ENCODE measurements around the gene ULK3.

ULK3 gene

DNA sequence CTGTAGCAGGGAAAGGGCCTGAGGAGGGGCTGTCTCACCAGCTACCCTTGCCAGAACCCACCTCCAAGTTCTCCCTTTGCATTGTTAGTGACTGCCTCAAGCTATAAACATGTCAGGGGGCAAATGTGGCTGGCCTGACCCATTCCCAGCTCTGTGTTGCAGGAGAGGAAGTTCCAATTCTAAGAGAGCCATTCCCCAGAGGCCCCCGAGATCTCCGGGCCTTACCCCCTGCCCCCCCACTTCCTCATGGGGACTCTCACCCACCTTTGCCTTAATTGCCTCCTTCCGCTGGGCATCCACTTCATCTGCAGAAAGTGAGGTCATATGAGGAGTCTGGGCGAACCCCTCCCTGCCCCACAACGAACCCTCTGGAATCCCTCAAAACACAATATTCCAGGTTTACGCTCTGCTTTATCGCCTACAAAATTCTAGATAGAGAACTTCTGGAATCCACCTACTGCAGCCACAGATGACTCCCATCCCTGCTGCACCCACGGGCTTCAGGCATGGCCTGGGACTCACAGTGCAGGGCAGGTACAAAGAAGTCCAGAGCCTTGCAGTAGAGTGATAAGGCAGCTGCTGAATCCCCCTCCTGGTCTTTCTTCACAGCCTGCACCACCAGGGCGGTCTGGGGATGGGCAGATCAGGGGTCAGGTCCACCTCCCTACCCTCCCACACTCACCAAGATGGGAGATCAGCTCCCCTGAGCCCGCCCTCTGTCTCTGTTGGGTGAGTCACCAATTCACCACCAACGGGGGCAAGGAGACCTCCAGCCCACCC is 4.0 kb downstream of the ULK3 start:
- DNase-seq: no peak

DNA sequence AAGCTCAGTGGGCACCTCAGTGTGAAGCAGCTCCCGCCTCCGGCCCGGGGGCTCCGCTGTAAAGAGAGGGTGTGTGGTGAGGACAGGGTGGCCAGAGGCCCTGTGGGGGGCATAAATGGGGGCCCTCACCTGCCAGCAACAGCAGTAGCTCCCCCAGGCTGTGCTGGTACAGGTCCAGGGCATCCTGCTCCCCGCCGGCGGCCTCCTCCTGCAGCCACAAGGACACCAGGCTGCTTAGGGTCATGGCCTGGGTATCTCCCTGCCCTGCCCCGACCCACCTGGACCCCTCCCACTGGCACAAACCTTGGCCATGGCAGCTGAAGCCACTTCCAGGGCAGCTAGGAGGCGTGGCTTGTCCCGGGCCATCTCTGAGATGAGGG is 4.8 kb downstream of the ULK3 start:
- DNase-seq: no peak

DNA sequence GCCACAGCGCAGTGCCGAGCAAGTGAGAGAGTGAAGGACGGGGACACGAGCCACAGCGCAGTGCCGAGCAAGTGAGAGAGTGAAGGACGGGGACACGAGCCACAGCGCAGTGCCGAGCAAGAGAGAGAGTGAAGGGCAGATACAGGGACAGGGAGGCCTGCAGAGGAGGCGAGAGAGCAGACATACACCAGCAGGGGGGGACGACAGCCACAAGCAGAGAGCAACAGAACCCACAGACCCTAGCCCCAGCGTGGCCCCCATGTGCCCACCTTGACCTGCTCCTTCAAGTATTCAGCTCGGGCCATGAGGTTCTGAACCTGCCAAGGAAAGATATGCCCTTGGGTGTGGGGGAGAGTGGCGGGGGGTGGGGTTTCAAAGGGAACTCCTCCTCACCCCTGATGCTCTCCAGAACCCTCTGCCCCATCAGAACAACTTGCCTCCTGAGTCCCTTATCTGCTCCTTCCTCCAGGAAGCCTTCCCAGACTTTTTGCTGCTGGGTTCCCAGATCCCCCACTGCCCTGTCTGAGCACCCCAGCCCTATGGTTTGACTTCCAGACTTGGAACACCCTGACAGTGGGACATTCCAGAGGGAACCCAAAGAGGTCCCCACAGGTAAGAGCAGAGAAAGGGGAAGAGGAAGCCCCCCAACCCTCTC is 5.3 kb downstream of the ULK3 start:
- no peak for DNase-seq

DNA sequence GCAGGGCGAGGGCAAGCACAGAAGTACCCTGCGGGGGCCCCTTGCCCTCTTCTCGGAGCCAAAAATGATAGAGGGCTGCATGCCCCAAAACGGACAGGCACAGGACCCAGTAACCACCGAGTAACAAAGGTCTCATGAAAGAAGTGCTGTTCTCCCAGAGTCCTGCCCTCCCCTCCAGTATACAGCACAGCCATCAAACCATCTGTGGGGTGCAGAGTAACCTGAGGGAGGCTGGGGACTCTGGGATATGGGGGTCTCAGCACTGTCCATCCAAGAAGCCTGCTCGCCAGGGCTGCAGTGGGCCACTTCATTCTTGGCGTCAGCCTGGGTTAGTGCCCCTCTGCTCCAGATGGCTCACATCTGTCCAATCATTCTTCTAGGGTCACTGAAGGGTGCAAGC is 6.1 kb downstream of the ULK3 start:
- DNase-seq: no peak

DNA sequence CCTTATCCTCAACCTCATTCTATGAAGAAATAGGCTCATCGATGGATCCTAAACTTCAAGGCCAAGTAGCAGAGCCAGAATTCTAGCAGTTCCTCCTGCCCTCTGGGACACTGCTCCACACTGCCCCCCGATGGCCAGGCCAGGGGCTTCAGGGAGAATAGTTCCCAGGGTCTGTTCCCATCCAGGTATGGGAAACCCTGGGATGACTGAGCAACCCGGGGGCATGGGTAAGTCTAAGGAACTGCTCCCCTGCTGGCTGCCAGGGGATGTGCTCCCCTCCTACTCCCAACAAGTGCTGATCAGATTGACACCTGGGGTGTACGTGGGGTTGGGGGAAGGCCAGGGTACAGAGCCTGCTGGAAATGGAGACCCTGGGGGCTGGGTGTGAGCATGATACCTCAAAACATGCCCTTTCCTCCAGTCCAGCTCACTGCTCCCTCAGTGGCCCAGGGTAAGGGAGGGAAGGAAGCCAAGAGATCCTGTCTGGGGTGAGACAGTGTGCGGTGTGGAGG is 7.6 kb downstream of the ULK3 start:
- no peak for DNase-seq

DNA sequence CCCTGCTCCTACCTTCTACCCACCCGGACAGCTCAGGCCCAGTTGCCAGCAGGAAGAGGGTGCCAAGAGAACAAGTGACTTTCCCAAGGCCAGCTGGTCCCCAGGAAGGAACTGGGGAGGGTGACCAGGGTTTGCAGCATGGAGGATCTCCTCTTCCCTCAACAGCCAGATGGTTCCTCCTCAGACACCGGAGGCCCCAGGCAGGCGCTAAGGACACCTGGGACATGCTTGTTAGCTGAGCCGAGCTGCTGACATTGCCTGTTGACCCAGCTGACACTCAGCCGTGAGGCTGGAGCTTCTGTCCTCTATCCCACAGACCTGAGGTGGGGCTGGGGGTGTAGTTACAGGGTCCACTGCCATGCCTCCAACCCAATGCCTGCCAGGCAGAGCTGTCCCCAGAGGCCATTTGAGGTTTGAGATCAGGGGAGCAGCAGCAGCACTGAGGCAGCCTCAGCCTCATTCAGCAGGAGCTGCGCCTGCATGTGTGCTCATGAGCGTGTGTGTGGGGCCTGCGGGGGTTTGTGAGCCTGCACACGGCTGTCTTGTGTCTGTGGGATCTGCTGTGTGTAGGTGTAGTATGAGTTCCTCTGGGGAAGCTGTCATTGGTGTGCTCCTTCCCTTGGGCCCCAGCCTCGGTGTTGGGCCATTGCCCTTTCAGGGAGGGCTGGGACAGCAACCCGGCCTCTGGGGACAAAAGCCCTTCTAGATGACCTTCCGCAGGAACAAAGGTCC is 9.4 kb downstream of the ULK3 start:
- no peak for DNase-seq

DNA sequence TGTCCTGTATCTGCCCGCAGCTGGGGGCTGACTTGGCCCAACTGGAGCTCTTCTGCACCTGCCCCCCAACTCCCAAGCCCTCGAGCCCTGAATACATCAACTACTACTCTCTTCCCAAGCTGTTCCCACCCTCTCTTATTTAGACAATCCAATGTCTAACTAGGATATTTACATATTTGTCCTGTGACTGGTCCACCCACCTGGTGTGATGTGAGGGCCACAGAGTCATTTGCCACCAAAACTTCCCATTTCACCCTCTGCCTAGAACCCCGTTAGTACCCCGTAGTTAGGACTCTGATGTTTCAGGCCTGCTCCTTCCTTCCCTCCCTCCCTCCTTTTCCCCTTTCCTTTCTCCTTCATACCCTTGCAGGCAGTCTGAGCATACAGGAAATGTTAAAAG is 10.1 kb downstream of the ULK3 start:
- no peak for DNase-seq

DNA sequence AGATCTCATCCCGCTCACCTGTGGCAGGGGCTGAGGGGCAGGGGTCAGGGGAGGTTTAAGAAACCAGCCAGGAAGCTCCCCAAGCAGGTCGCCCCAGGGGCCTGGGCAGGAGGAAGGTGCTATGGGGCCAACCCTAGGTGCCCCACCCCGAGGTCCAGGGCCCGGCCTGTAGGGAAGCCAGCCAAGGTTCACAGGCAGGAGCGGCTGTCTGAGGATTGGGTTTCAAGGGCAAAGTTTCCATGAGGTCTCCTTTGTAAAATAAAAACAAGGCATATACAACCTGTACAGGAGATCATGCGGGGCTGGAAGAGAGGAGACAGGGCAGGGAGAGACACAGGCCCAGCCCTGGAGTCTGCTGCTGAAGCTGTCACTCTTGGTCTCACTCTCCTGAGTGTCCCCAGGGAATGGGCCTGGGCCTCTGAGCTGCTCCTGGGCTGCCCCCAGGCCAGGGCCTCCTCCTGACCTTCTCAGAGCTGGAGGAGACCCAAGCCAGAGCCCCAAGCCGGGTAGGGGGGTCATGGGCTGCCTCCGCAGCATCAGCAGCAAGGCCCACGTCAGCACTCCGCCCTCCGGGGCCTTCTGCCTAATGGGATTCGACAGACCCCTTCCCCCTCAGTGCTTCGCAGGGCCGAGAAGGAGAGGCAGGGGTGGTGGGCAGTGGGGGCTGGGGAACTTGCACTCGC is 11.0 kb downstream of the ULK3 start:
- DNase-seq: no peak

DNA sequence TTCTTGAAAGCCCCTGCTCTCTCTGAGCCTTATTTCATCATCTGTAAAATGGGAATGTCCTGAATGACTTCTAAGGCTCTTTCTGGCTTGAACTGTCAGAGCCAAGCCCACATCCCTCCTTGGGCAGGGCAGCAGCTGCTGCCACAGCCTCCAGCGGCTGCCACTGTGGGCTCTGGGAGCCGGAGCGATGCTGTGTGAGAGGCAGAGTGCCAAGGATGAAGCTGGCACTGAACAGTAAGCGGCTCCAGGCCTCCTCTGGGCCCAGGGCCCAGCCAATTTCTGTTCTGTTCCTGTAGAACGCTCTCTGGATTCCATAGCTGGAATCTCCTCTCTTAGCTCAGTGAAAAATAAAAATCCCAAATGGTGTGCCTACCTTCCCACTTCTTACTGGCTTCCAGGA is 12.1 kb downstream of the ULK3 start:
- DNase-seq: no peak

DNA sequence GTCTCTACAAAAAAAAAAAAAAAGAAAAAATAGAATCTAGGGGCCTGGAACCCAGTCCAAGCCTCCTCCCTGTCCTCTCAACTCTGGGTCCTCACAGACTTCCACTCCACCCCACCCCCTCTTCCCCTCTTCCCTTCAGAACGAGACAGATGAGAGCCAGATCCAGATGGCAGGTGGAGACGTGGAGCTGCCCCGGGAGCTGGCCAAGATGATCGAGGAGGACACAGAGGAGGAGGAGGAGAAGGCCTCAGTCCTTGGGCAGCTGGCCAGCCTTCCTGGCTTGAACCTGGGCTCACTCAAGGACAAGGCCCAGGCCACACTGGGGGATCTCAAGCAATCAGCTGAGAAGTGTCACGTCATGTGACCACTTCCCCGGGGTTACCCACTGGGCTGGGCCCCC is 13.0 kb downstream of the ULK3 start:
- DNase-seq: no peak

DNA sequence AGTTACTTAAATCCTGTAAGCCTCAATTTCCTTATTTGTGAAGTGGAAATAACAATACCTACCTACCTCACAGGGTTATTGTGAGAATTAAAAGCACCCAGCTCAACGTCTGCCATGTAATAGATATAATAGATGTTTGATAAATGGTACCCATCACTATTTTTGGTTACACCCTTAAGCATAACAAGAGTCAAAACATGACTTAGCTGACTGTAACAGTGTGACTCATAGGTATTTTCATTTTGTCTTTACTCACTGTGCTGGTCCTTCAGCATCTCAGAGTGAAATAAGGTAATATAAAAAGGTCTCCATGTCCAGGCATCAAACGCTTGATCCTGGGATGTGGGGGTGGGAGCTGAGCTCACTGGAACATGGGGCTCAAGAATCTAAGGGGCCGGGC is 13.5 kb downstream of the ULK3 start:
- no peak for DNase-seq

DNA sequence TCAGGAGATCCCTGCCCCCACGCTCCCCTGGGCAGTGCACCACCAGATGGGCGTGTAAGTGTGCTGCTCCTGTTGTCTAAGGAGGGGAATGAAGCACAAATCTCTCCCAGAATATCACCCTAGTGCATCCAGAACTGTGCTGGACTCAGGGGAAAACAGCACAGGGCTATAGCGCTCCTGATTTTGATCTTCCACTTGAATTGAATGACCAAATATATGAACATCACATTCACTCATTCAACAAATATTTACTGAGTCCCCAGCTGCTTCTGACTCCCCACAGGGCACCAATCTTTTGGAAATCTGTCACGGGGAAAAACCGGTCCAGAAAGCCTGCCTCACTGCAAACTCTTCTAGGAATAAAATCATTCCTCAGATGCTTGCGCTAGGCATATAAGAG is 14.1 kb downstream of the ULK3 start:
- no peak for DNase-seq

DNA sequence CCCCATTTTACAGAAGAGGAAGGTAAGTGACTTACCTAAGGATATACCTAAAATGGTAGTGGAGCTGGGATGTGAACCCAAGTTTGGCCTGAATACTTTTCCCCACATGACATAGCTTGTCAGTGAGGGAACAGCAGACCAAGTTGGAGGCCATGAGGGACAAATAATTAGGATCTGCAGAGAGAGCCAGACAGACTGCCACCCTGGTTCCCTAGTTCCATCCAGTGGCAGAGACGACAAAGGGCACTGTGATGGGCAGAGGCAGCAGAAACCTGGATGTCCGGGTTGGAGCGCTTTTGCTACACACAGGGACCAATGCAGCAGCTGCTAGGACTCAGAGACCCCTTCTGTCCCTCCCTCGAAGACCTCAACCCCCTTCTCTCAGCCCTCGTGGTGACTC is 15.3 kb downstream of the ULK3 start:
- no peak for DNase-seq

DNA sequence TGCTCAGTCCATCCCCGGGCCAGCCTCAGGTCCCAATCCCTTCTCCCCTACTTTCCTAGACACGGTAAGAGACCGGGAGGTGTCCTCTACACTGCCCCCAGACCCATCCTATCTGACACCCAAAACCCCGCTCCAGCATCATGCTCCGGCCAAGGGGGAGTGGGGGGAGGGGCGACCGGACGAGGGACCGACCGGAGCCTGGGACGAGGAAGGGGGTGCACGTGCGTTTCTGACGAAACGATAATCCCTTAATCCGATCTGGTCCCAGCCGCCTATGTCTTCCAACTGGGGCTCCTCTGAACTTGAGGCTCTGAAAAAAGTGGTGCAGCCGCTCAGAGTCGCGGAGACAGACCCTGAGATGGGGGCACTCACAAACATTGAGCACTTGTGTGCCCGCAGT is 16.0 kb downstream of the ULK3 start:
- DNase-seq: no peak

DNA sequence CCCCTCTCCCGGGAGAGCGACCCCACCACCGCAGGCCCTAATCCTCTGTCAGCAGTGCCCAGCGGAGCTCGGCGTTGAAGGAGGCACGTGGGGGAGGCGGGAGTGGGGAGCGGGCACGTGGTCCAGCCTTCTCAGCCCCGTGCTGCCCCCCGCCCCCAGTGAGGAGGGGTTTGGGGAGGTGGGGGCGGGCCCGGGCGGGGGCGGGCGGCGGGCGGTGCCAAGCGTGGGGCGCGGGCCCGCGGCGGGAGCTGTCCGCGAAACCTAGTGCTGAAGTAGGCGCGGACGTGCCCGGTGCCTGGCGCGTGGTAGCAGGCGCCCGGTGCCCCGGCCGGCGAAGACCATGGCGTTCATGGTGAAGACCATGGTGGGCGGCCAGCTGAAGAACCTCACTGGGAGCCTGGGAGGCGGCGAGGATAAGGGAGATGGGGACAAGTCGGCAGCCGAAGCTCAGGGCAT is 16.6 kb downstream of the ULK3 start, which contains the start of gene CPLX3:
Gene CPLX3 (plus strand): TSS at position 264 of the 456 bp plus-strand sequence. CDS start 77 bp downstream, at position 341.
- DNase-seq: no peak

DNA sequence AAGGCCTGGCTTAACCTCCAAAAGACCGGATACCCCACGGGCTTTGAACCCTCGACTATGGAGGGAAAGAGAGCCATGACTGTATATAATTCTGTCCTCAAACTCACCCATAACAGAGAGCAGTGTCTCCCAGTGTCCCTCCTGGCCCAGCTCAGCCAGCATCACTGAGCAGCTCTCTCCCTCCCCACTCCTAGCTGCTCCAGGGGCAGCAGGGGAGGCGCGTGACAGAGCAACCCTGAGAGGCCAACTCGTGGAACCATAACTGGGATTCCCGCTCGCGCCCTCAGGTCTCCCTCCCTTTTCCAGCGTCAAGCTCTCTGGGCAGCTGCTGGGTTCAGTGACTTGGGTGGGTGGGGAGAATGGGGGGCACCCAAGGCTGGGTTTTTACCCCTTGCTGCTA is 17.1 kb downstream of the ULK3 start:
- no peak for DNase-seq

DNA sequence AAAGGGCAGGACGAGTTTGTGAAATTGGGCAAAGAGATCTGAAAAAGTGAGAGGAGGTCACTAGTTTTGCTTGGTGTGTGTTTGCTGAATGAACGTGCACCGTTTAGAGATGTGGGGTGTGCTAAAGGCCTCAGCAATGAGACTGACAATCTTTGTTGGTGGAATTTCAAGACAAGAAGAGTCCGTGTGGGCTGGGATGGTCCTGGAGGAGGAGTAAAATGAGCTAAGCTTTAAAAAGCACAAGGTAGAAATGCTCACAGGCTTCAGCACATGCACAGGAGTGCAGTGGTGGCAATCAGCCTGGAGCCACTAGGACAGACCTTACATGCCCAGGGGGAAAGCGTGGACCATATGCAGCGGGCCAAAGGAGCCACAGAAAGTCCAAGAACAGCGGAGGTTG is 18.0 kb downstream of the ULK3 start:
- DNase-seq: no peak

DNA sequence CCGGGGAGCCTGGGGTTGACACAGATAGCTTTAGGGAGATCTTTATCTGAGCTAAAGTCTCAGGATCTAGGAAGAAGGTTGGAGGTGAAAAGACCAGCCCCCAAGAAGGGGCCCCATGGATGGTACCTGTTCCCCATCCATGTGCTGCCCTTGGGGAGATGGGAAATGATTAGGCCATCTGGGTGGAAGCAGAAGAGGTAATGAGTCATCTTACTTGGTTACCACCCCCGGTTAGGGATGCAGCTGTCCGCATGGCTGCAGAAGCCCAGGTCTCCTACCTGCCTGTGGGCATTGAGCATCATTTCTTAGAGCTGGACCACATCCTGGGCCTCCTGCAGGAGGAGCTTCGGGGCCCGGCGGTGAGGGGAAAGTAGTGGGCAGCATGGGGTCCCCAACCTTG is 19.6 kb downstream of the ULK3 start:
- DNase-seq: no peak

DNA sequence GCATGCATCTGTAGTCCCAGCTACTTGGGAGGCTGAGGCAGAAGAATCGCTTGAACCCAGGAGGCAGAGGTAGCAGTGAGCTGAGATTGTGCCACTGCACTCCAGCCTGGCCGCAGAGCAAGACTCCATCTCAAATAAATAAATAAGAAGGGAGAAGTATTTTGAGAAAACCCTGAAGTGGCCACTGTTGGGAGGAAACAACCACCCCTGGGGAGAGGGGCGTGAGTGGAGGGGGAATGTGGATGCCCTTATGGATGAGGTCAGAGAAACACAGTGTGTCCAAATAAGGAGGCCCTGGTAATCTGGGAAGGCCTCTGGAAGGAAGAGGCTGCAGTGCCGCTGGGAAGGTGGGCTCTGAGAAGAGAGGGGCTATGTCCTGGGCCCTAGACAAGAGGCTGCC is 20.7 kb downstream of the ULK3 start:
- no peak for DNase-seq

DNA sequence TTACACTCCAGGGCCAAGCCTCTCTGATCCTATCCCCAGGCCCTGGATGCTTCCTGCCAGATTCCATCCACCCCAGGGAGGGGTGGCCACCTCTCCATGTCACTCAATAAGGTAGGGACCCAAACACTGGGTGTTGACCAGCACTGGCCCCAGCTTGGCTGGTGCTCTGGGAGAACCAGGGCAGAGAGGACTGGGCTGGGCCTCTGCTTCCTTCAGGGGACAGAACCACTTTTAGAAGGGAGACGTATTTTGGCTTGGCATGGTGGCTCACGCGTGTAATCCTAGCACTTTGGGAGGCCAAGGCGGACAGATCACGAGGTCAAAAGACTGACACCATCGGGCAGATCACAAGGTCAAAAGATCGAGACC is 21.2 kb downstream of the ULK3 start:
- no peak for DNase-seq

DNA sequence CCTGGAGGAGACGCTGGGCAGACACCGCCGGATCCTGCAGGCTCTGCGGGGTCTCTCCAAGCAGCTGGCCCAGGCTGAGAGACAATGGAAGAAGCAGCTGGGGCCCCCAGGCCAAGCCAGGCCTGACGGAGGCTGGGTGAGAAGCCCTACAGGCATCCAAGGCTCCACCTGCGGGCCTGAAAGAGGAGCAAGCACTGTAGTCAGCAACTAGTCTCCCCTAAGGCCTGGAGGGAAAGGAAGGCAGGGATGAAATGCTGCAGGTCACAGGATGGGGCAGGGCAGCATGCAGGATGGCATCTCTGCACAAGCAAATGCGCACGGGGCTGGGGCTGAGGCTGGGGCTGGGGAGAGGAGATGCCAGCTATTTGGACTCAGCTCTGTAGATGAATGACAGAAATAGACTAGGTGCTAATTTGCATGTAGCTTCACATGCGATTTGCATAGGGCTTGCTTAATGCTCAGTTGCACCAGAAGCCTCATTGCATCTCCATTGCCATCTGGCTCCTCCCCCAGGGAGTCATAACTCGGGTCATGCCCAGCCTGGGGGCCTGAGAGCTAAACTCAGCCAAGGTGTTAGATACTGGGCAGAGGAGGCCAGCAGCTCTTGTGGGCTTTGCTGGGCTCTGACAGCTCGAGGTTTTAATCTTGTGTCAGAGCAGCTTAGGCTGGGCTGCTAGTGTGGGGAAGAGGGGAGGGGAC is 21.7 kb downstream of the ULK3 start:
- no peak for DNase-seq

DNA sequence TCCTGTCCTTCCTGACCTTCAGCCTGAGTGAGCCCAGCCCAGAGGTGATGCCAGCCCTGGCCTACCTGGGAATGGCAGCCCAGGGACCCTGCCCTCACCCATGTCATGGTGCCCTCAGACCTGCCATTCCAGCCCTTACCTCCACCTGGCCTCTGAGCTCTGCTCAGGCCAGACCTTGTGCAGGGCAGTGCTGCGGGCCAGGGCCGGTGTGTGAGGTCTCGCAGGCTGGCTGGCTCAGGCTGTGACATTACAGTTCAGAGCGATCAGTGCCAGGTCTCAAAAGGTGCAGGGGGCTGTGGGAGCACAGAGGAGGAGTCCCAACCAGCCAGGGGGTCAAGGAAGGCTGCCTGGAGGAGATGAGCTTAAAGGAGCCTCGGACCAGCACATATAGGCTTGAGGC is 22.9 kb downstream of the ULK3 start:
- no peak for DNase-seq

DNA sequence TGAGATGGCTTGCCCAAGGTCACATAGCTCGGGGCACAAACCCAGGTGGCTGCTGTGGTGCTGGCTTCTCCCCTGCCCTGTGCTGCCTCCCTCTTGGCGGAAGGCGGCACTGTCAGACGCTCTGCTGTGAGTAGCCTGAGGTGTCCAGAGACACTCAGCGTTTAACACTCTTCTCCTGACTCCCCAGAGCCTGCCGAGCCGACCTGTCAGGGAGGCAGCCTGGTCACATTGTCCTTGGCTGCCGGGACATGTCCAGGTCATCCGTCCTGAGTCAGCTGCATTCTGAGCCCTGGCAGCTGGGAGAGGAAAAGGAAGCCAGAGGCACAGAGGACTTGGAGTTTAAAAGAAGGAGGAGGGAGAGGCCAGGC is 25.6 kb downstream of the ULK3 start:
- no peak for DNase-seq

Measured in amniotic stem cell (primary cell).